Upper lobe of left lung (tissue), 4 donors: ENCODE measurements around the gene C1orf141.

ENCODE experiments used
- POLR2A ChIP-seq, 4 donors: fragments of 450-650 bp; IDR thresholded peaks; one replicate each; pipeline ENCODE4 v1.5.1; 2016 to 2017; ENCODE audit warnings: antibody characterized with exemption in 4 of 4, mild to moderate bottlenecking in 2 of 4
- TF ChIP-seq, protein P1 (sequence below), 6 experiments: fragments of 450-650 bp in 4 of 6; fragments of 200-600 bp in 2 of 6; sonication (generic) in 2 of 6; IDR thresholded peaks; one replicate each; pipeline ENCODE4 v1.5.1; 2016 to 2019; ENCODE audit warnings: antibody characterized with exemption in 6 of 6

DNA sequence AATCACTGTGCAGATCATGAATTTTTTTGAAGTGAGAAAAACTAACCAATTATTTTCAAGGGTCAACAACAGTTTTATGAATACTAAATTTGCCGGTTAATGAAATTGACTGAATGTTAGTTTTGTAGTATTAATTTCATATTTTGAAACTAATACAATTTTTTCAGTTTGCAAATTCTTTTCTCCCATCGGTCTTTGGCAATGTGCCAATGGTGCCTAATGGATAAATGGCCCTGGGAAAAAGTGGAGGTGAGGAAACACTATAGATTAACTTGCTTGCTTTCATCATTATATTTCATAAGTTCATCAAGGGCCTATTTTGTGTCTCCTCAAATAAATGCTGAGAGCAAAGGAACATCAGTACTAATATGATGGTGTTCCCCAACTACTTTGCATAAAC lies 4.1 kb downstream of the C1orf141 start:
- TF ChIP-seq POLR2A (IDR thresholded peaks at IDR 0.05) = no peak
- TF ChIP-seq, protein P1, sequence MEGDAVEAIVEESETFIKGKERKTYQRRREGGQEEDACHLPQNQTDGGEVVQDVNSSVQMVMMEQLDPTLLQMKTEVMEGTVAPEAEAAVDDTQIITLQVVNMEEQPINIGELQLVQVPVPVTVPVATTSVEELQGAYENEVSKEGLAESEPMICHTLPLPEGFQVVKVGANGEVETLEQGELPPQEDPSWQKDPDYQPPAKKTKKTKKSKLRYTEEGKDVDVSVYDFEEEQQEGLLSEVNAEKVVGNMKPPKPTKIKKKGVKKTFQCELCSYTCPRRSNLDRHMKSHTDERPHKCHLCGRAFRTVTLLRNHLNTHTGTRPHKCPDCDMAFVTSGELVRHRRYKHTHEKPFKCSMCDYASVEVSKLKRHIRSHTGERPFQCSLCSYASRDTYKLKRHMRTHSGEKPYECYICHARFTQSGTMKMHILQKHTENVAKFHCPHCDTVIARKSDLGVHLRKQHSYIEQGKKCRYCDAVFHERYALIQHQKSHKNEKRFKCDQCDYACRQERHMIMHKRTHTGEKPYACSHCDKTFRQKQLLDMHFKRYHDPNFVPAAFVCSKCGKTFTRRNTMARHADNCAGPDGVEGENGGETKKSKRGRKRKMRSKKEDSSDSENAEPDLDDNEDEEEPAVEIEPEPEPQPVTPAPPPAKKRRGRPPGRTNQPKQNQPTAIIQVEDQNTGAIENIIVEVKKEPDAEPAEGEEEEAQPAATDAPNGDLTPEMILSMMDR (IDR thresholded peaks at IDR 0.05) = no peak
